HL-60 (cell line): ENCODE results near the gene CPVL.

Experiments used
- CTCF ChIP-seq: IDR thresholded peaks from one replicate; pipeline ENCODE4 v1.5.1; 2011; ENCODE audit warnings: low read length, control low read depth, inconsistent platforms; ENCODE audit not compliant: insufficient read depth
- GABPA ChIP-seq: IDR thresholded peaks from 2 replicates; pipeline ENCODE4 v1.6.1; 2012; ENCODE audit warnings: low read depth
- POLR2AphosphoS5 ChIP-seq: IDR thresholded peaks from 2 replicates; pipeline ENCODE4 v1.6.1; 2012; ENCODE audit warnings: low read depth
- REST ChIP-seq: IDR thresholded peaks from 2 replicates; pipeline ENCODE4 v1.6.1; 2012; ENCODE audit warnings: low read depth; ENCODE audit not compliant: insufficient replicate concordance

GRCh38 chr7:29044554-29044953 is 101.8 kb downstream of the CPVL start:
- TF ChIP-seq REST, result no peak
- TF ChIP-seq CTCF, result no peak
- TF ChIP-seq GABPA, result no peak
- TF ChIP-seq POLR2AphosphoS5, result no peak
